HepG2 (cell line): ENCODE data around the gene VWCE. TPM values are rescaled to one million over a fixed set of nuclear protein-coding genes. Genes with fewer than 3 reads are reported as not detected.

Source experiments
- ATF2 ChIP-seq: sonication (generic); formaldehyde crosslinking; IDR thresholded peaks from 2 replicates; pipeline ENCODE4 v1.4.0; 2020; ENCODE audit warnings: missing genetic modification reagents
- CC2D1A ChIP-seq: sonication (generic); formaldehyde crosslinking; IDR thresholded peaks from 2 replicates; pipeline ENCODE4 v1.8.1; 2023; ENCODE audit warnings: mild to moderate bottlenecking, missing genetic modification reagents
- DNMT3B ChIP-seq: conservative IDR thresholded peaks from 2 replicates; pipeline ENCODE4 v1.6.1; 2016; ENCODE audit warnings: missing biosample characterization, control low read depth
- HNRNPL ChIP-seq: fragments of 200-400 bp; formaldehyde crosslinking; IDR thresholded peaks from 2 replicates; pipeline ENCODE4 v1.6.1; 2017; ENCODE audit warnings: mild to moderate bottlenecking, low read depth, low read length
- ISX ChIP-seq: sonication (generic); formaldehyde crosslinking; conservative IDR thresholded peaks from 2 replicates; pipeline ENCODE4 v1.5.0; 2020; ENCODE audit warnings: missing genetic modification reagents
- JUNB ChIP-seq: sonication (generic); formaldehyde crosslinking; IDR thresholded peaks from 2 replicates; pipeline ENCODE4 v1.8.0; 2022; ENCODE audit warnings: missing genetic modification reagents, mild to moderate bottlenecking, borderline replicate concordance
- KDM1A ChIP-seq: IDR thresholded peaks from 2 replicates; pipeline ENCODE4 v1.6.1; 2016; ENCODE audit warnings: missing compliant biosample characterization
- KLF13 ChIP-seq: sonication (generic); formaldehyde crosslinking; IDR thresholded peaks from 2 replicates; pipeline ENCODE4 v1.4.0; 2020; ENCODE audit warnings: mild to moderate bottlenecking, missing genetic modification reagents
- MAF1 ChIP-seq: sonication (generic); formaldehyde crosslinking; IDR thresholded peaks from 2 replicates; pipeline ENCODE4 v1.5.0; 2020; ENCODE audit warnings: missing genetic modification reagents, borderline replicate concordance
- MAFK ChIP-seq, 2 experiments: IDR thresholded peaks in 1 of 2; conservative IDR thresholded peaks in 1 of 2; 2 replicates each; pipeline ENCODE4 v1.6.1; 2011; ENCODE audit warnings: improper control_type of control experiment in 2 of 2, low read length in 2 of 2
- MBNL3 ChIP-seq: fragments of 250-450 bp; sonication (Bioruptor Pico); conservative IDR thresholded peaks from 2 replicates; pipeline ENCODE4 v1.8.0; 2022; ENCODE audit warnings: mild to moderate bottlenecking, inconsistent platforms
- MEF2D ChIP-seq: sonication (generic); formaldehyde crosslinking; IDR thresholded peaks from 2 replicates; pipeline ENCODE4 v1.5.1; 2020; ENCODE audit warnings: mild to moderate bottlenecking, missing genetic modification reagents
- NFYC ChIP-seq: IDR thresholded peaks from 2 replicates; pipeline ENCODE4 v1.6.1; 2016; ENCODE audit warnings: missing genetic modification reagents, missing compliant biosample characterization
- TCF7L2 ChIP-seq: IDR thresholded peaks from 2 replicates; pipeline ENCODE4 v1.6.1; 2011; ENCODE audit warnings: mild to moderate bottlenecking, low read depth, low read length, moderate library complexity
- TSC22D2 ChIP-seq: sonication (generic); formaldehyde crosslinking; IDR thresholded peaks from 2 replicates; pipeline ENCODE4 v1.5.1; 2020; ENCODE audit warnings: missing genetic modification reagents, mild to moderate bottlenecking, borderline replicate concordance
- ZNF143 ChIP-seq: sonication (generic); formaldehyde crosslinking; IDR thresholded peaks from 2 replicates; pipeline ENCODE4 v1.4.0; 2020; ENCODE audit warnings: missing genetic modification reagents
- ZNF20 ChIP-seq: sonication (generic); formaldehyde crosslinking; IDR thresholded peaks from 2 replicates; pipeline ENCODE4 v1.4.0; 2020; ENCODE audit warnings: mild to moderate bottlenecking, moderate library complexity, missing genetic modification reagents
- ZNF30 ChIP-seq: sonication (generic); formaldehyde crosslinking; IDR thresholded peaks from 2 replicates; pipeline ENCODE4 v1.5.0; 2020; ENCODE audit warnings: mild to moderate bottlenecking, missing genetic modification reagents
- ZNF333 ChIP-seq: sonication (generic); formaldehyde crosslinking; IDR thresholded peaks from 2 replicates; pipeline ENCODE4 v1.4.0; 2020; ENCODE audit warnings: mild to moderate bottlenecking, missing genetic modification reagents, borderline replicate concordance
- ZNF549 ChIP-seq: sonication (generic); formaldehyde crosslinking; IDR thresholded peaks from 2 replicates; pipeline ENCODE4 v1.5.0; 2020; ENCODE audit warnings: missing genetic modification reagents
- ZNF567 ChIP-seq: sonication (generic); formaldehyde crosslinking; IDR thresholded peaks from 2 replicates; pipeline ENCODE4 v1.8.1; 2023; ENCODE audit warnings: mild to moderate bottlenecking, missing genetic modification reagents, borderline replicate concordance
- ZNF572 ChIP-seq: sonication (generic); formaldehyde crosslinking; IDR thresholded peaks from 2 replicates; pipeline ENCODE4 v1.5.1; 2020; ENCODE audit warnings: mild to moderate bottlenecking, missing genetic modification reagents
- ZNF589 ChIP-seq: sonication (generic); formaldehyde crosslinking; conservative IDR thresholded peaks from 2 replicates; pipeline ENCODE4 v1.8.0; 2022; ENCODE audit warnings: mild to moderate bottlenecking, moderate library complexity, missing genetic modification reagents
- ZNF607 ChIP-seq: sonication (generic); formaldehyde crosslinking; IDR thresholded peaks from 2 replicates; pipeline ENCODE4 v1.5.1; 2020; ENCODE audit warnings: missing genetic modification reagents, mild to moderate bottlenecking, borderline replicate concordance
- ZNF629 ChIP-seq: sonication (generic); formaldehyde crosslinking; conservative IDR thresholded peaks from 2 replicates; pipeline ENCODE4 v1.5.0; 2020; ENCODE audit warnings: missing genetic modification reagents
- ZNF652 ChIP-seq: IDR thresholded peaks from 2 replicates; pipeline ENCODE4 v1.6.1; 2016; ENCODE audit warnings: low read depth, borderline replicate concordance
- ZNF713 ChIP-seq: sonication (generic); formaldehyde crosslinking; IDR thresholded peaks from 2 replicates; pipeline ENCODE4 v1.4.0; 2020; ENCODE audit warnings: mild to moderate bottlenecking, missing genetic modification reagents
- ZNF737 ChIP-seq: sonication (generic); formaldehyde crosslinking; IDR thresholded peaks from 2 replicates; pipeline ENCODE4 v1.5.0; 2020; ENCODE audit warnings: missing genetic modification reagents, mild to moderate bottlenecking, borderline replicate concordance
- ZNF784 ChIP-seq: sonication (generic); formaldehyde crosslinking; IDR thresholded peaks from 2 replicates; pipeline ENCODE4 v1.5.1; 2020; ENCODE audit warnings: missing genetic modification reagents, mild to moderate bottlenecking, borderline replicate concordance
- ZNF83 ChIP-seq: sonication (generic); formaldehyde crosslinking; IDR thresholded peaks from 2 replicates; pipeline ENCODE4 v1.4.0; 2020; ENCODE audit warnings: missing genetic modification reagents, mild to moderate bottlenecking, borderline replicate concordance
- ZZZ3 ChIP-seq: sonication (generic); formaldehyde crosslinking; IDR thresholded peaks from 2 replicates; pipeline ENCODE4 v1.4.0; 2020; ENCODE audit warnings: missing genetic modification reagents, mild to moderate bottlenecking, borderline replicate concordance
- polyA plus RNA-seq, 8 experiments: library from polyadenylated mRNA; depleted of rRNA in 3 of 8; stranded (reverse) in 7 of 8; unstranded in 1 of 8; fragments of >200 nt; fragmentation: Illumina TruSeq in 4 of 8; extraction: Trizol in 4 of 8; gene quantifications; 2 replicates each; pipeline versions ENCODE4 v1.2.1 to v1.2.3, GENCODE V29; 2011 to 2016; ENCODE audit warnings: low read depth in 4 of 8, missing spikeins in 1 of 8, mixed read lengths in 1 of 8; ENCODE audit not compliant: insufficient read depth in 1 of 8
- total RNA-seq, 5 experiments: library from RNA; depleted of rRNA; stranded (reverse); fragments of >200 nt; fragmentation: Illumina TruSeq; extraction: Trizol; gene quantifications; 2 replicates each; pipeline ENCODE4 v1.2.3, GENCODE V29; 2016; ENCODE audit warnings: low read depth in 1 of 5

Gene VWCE
- total and polyA plus RNA-seq, 2 of the 13 experiments (the other 11 are each of a cell fraction or from before 2014, with no cell fraction given): 27.6 to 58.3 TPM

GRCh38 chr11:61336171-61336935 is 41.2 kb upstream of the VWCE start (continued):
- TF ChIP-seq TCF7L2 (no peak), MEF2D (CRISPR knock-in tag) (no peak), MBNL3 (CRISPR knock-in tag) (no peak), DNMT3B (CRISPR knock-in tag) (no peak), ZNF143 (no peak), JUNB (CRISPR knock-in tag) (no peak), ZNF30 (CRISPR knock-in tag) (no peak), ZZZ3 (CRISPR knock-in tag) (no peak), CC2D1A (CRISPR knock-in tag) (no peak; the same call in 1 of the 2 replicates), ZNF83 (CRISPR knock-in tag) (no peak), MAF1 (CRISPR knock-in tag) (0 out of 2 replicates have a peak, but pooled peaks have one; percentile 6), ZNF589 (CRISPR knock-in tag) (no peak), ZNF549 (CRISPR knock-in tag) (no peak), MAFK (conservative IDR thresholded peaks at IDR 0.05 in 1 of 2, IDR thresholded peaks at IDR 0.05 in 1 of 2; ENCODE audit: low read length in 2 of 2) (no peak), NFYC (CRISPR knock-in tag) (no peak), ZNF652 (no peak), ZNF629 (CRISPR knock-in tag) (no peak), ZNF737 (CRISPR knock-in tag) (no peak), KDM1A (CRISPR knock-in tag) (no peak), ZNF20 (CRISPR knock-in tag) (no peak), ZNF567 (CRISPR knock-in tag) (no peak), KLF13 (CRISPR knock-in tag) (no peak), ZNF607 (CRISPR knock-in tag) (no peak), ZNF784 (CRISPR knock-in tag) (no peak), ISX (CRISPR knock-in tag) (no peak), ZNF333 (CRISPR knock-in tag) (no peak), ZNF713 (CRISPR knock-in tag) (no peak), ZNF572 (no peak), HNRNPL (no peak), ATF2 (no peak), TSC22D2 (CRISPR knock-in tag) (no peak; the same call in 1 of the 2 replicates)
